GM23248 (cell line): ENCODE measurements around the gene HS6ST1.

Experiments used
- EZH2 ChIP-seq: fragments of 200-600 bp; sonication (generic); IDR thresholded peaks from 2 replicates; pipeline ENCODE4 v1.6.1; 2018; ENCODE audit warnings: antibody characterized with exemption, mild to moderate bottlenecking; ENCODE audit not compliant: insufficient read depth, poor library complexity, severe bottlenecking
- EZH2phosphoT487 ChIP-seq: fragments of 200-600 bp; sonication (generic); IDR thresholded peaks from 2 replicates; pipeline ENCODE4 v1.6.1; 2018; ENCODE audit warnings: antibody characterized with exemption, moderate library complexity, mild to moderate bottlenecking, low read depth; ENCODE audit not compliant: insufficient read depth

DNA sequence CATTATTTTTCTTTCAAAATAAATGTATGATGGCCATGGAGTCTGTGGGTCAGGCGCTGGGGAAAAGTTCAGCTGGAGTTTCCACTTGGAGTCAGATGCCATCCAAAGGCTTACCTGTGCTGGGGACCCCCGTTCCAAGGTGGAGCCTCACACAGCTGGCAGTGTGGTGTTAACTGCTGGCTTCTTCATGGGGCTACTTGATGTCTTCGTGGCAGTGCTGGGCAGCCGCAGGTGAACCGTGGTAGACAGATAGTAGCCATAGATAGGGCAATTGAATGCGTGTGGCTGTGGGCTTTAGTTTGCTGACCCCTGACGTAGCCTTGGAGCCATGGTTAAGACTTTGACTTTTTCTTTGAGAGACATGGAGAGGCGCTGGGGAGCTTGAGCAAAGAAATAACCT, 83.1 kb downstream of the HS6ST1 start:
- no peak for TF ChIP-seq EZH2
- no peak for TF ChIP-seq EZH2phosphoT487
